HG03354 (cell line): ENCODE data around the gene CSF2RB.

Experiments
- ATAC-seq: cut with Tn5 transposase; IDR thresholded peaks from one replicate; pipeline ENCODE4 v1.9.1; 2021; ENCODE audit warnings: mild to moderate bottlenecking; ENCODE audit not compliant: unreplicated experiment, poor library complexity, severe bottlenecking

CSF2RB gene

GRCh38 chr22:36886016-36886415 lies 27.4 kb upstream of the CSF2RB start:
- no peak for ATAC-seq

GRCh38 chr22:36887162-36887561 lies 26.3 kb upstream of the CSF2RB start:
- no peak for ATAC-seq

- no peak for ATAC-seq
Observed at GRCh38 chr22:36891646-36892045, 21.8 kb upstream of the CSF2RB start.

GRCh38 chr22:36892292-36892691 lies 21.1 kb upstream of the CSF2RB start:
- ATAC-seq: no peak

- no peak for ATAC-seq
Observed at GRCh38 chr22:36893262-36893661, 20.2 kb upstream of the CSF2RB start.

GRCh38 chr22:36894266-36894665 lies 19.2 kb upstream of the CSF2RB start:
- no peak for ATAC-seq

GRCh38 chr22:36897611-36898010 lies 15.8 kb upstream of the CSF2RB start:
- ATAC-seq: no peak

- no peak for ATAC-seq
Observed at GRCh38 chr22:36898690-36899089, 14.7 kb upstream of the CSF2RB start.

GRCh38 chr22:36899498-36899897 lies 13.9 kb upstream of the CSF2RB start:
- ATAC-seq: no peak

- ATAC-seq: no peak
Observed at GRCh38 chr22:36900225-36900624, 13.2 kb upstream of the CSF2RB start.

- ATAC-seq: no peak
Observed at GRCh38 chr22:36900880-36901279, 12.5 kb upstream of the CSF2RB start.

- peak; percentile 76 for ATAC-seq
Observed at GRCh38 chr22:36901411-36902142, 11.9 kb upstream of the CSF2RB start.

GRCh38 chr22:36902143-36902926 lies 11.1 kb upstream of the CSF2RB start:
- no peak for ATAC-seq

GRCh38 chr22:36904260-36904880 lies 9.1 kb upstream of the CSF2RB start:
- ATAC-seq: no peak

GRCh38 chr22:36907253-36908195 lies 5.9 kb upstream of the CSF2RB start:
- no peak for ATAC-seq

- no peak for ATAC-seq
Observed at GRCh38 chr22:36910461-36910860, 3.0 kb upstream of the CSF2RB start.

GRCh38 chr22:36911887-36912661 lies 1.4 kb upstream of the CSF2RB start:
- no peak for ATAC-seq

- no peak for ATAC-seq
Observed at GRCh38 chr22:36912694-36913426, 568 bp upstream of the CSF2RB start.
